ENCODE data around the gene CNOT2. TPM values are rescaled to one million over a fixed set of nuclear protein-coding genes. Genes with fewer than 3 reads are reported as not detected.

CNOT2 gene
- total and polyA plus RNA-seq, 2 experiments from 2014 or later = 67.3 to 158 TPM

DNA sequence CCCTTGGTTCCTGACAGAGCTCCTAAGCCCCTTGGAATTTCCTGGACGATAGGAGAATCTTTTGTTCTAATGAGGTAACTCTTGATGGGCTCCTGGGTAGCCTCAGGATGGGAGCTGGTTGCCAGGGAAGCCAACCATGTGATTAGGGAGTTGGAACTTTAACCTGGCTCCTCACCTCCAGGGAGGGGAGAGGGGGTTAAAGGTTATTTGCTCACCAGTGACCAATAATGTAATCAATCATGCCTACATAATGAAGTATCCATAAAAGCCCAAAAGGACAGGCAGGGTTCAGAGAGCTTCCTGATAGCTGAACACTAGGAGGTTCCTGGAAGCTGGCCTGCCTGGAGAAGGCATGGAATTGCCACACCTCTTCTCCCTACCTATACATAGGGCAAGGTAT, 6.2 kb upstream of the CNOT2 start:
- TF ChIP-seq EZH2phosphoT487 (IDR thresholded peaks at IDR 0.05; ENCODE audit: low read depth, severe bottlenecking, unreplicated experiment) (no peak), EZH2 (IDR thresholded peaks at IDR 0.05; ENCODE audit: borderline replicate concordance) (no peak)
- TF ChIP-seq, protein P1, sequence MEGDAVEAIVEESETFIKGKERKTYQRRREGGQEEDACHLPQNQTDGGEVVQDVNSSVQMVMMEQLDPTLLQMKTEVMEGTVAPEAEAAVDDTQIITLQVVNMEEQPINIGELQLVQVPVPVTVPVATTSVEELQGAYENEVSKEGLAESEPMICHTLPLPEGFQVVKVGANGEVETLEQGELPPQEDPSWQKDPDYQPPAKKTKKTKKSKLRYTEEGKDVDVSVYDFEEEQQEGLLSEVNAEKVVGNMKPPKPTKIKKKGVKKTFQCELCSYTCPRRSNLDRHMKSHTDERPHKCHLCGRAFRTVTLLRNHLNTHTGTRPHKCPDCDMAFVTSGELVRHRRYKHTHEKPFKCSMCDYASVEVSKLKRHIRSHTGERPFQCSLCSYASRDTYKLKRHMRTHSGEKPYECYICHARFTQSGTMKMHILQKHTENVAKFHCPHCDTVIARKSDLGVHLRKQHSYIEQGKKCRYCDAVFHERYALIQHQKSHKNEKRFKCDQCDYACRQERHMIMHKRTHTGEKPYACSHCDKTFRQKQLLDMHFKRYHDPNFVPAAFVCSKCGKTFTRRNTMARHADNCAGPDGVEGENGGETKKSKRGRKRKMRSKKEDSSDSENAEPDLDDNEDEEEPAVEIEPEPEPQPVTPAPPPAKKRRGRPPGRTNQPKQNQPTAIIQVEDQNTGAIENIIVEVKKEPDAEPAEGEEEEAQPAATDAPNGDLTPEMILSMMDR (IDR thresholded peaks at IDR 0.05; ENCODE audit: poor library complexity) = no peak
- Histone ChIP-seq H3K4me1 (ENCODE audit: insufficient read depth) (peaks cover 3% of the 10 kb centered on the region), H3K9me3 (ENCODE audit: low read depth) (no peaks in the 10 kb centered on the region), H2AFZ (no peak overlapping the region), H3K36me3 (replicated peaks; ENCODE audit: insufficient read depth, low read depth) (no peaks in the 10 kb centered on the region), H3K27me3 (no peaks in the 10 kb centered on the region), H3K27ac (no peak overlapping the region), H3K4me2 (no peak overlapping the region), H4K20me1 (ENCODE audit: insufficient read depth, poor library complexity, severe bottlenecking) (no peaks in the 10 kb centered on the region), H3K79me2 (peaks cover 22% of the 10 kb centered on the region), H3K9me2 (replicated peaks; ENCODE audit: insufficient read depth) (no peaks in the 10 kb centered on the region), H3K4me3 (no peak overlapping the region)
- DNase-seq (ENCODE audit: low spot score) = no peak
- WGBS (ENCODE audit: low lambda C conversion rate, missing lambda C conversion rate) = 17% methylated on average over 1 of the region's 1 CpG

GRCh38 chr12:70240673-70241072, 2.6 kb upstream of the CNOT2 start:
- Histone ChIP-seq H4K20me1 (ENCODE audit: insufficient read depth, poor library complexity, severe bottlenecking) (peaks cover 6% of the 10 kb centered on the region), H3K79me2 (peaks cover 48% of the 10 kb centered on the region), H3K4me1 (ENCODE audit: insufficient read depth) (peaks cover 10% of the 10 kb centered on the region), H3K9me2 (replicated peaks; ENCODE audit: insufficient read depth) (no peaks in the 10 kb centered on the region), H3K4me2 (no peak overlapping the region), H2AFZ (no peak overlapping the region), H3K27me3 (no peaks in the 10 kb centered on the region), H3K27ac (no peak overlapping the region), H3K4me3 (no peak overlapping the region), H3K36me3 (replicated peaks; ENCODE audit: insufficient read depth, low read depth) (no peaks in the 10 kb centered on the region), H3K9me3 (ENCODE audit: low read depth) (no peaks in the 10 kb centered on the region)
- no peak for DNase-seq (ENCODE audit: low spot score)
- TF ChIP-seq, protein P1 (IDR thresholded peaks at IDR 0.05; ENCODE audit: poor library complexity) = no peak
- TF ChIP-seq EZH2phosphoT487 (IDR thresholded peaks at IDR 0.05; ENCODE audit: low read depth, severe bottlenecking, unreplicated experiment) (no peak), EZH2 (IDR thresholded peaks at IDR 0.05; ENCODE audit: borderline replicate concordance) (no peak)
- 92% methylated on average over 1 of the region's 1 CpG for WGBS (ENCODE audit: low lambda C conversion rate, missing lambda C conversion rate)

DNA sequence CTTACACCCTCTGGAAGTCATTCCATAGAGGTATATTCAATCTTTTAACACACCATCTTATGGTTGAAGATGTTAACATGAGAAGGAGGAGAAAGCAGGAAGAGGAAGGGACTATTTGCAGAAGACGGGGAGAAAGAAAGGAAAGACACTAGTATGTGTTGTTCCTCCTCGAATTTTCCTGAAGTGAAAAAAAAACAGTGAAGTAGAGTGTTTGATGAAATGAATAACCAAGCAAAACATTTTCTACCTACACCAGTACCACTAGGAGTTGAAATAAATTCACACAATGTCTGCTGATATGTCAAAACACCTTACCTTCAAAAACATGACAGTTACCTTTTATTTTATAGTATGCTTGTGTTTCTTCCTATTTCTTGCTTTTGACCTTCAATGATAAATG, 1.4 kb upstream of the CNOT2 start:
- Histone ChIP-seq H3K4me3 (peak overlapping the region; percentile 90), H4K20me1 (ENCODE audit: insufficient read depth, poor library complexity, severe bottlenecking) (peaks cover 18% of the 10 kb centered on the region), H3K27me3 (no peaks in the 10 kb centered on the region), H3K4me1 (ENCODE audit: insufficient read depth) (peaks cover 19% of the 10 kb centered on the region), H3K9me2 (replicated peaks; ENCODE audit: insufficient read depth) (no peaks in the 10 kb centered on the region), H3K36me3 (replicated peaks; ENCODE audit: insufficient read depth, low read depth) (no peaks in the 10 kb centered on the region), H2AFZ (peak overlapping the region; percentile 88), H3K9me3 (ENCODE audit: low read depth) (no peaks in the 10 kb centered on the region), H3K27ac (peak overlapping the region; percentile 100), H3K4me2 (peak overlapping the region; percentile 82), H3K79me2 (peaks cover 60% of the 10 kb centered on the region)
- WGBS (ENCODE audit: low lambda C conversion rate, missing lambda C conversion rate) = 58% methylated on average over 2 of the region's 2 CpGs
- no peak for DNase-seq (ENCODE audit: low spot score)
- TF ChIP-seq EZH2 (IDR thresholded peaks at IDR 0.05; ENCODE audit: borderline replicate concordance) (no peak), EZH2phosphoT487 (IDR thresholded peaks at IDR 0.05; ENCODE audit: low read depth, severe bottlenecking, unreplicated experiment) (no peak)
- TF ChIP-seq, protein P1 (IDR thresholded peaks at IDR 0.05; ENCODE audit: poor library complexity) = no peak
